Islet of Langerhans (tissue), 1 donor: ENCODE results near the gene AIFM1.

Experiments
- FAIRE-seq: peaks from one replicate; lab custom pipeline; 2011; peaks lifted over from hg19 to GRCh38; lab: Jason Lieb, UNC

Gene AIFM1

DNA sequence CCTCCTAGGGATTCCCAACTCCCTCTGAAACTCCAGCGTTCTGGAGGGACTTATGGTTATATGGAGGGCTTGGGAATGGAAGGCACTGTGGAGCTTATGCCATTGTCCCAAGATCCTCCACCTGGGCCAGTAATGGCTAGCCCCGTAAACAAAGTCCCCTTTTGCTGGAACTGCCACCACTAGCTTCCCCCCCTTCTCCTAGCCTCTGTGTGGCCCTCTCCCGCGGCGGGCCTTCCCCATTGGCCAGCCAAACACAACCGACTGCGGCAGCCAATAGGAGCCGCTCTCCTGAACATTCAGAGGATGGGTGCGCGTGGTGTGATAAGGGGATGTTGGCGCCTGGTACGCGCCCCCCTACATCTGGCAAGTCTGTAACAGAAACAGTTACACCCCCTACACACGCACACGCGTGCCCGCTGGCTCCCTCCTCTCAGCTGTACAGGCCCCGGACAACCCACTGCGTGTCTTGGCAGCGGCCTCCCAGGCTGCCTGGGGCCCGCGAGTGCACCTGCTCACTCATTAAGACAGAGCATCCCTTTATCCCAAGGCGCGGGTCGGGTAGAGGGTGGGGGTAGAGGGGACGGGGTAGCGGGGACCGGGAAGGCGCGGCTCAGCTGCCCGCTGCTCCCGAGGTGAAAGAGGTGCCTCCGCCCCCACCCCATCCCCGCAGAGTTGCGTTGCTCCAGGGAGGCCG lies 5.3 kb upstream of the AIFM1 start:
- no peak for FAIRE-seq

DNA sequence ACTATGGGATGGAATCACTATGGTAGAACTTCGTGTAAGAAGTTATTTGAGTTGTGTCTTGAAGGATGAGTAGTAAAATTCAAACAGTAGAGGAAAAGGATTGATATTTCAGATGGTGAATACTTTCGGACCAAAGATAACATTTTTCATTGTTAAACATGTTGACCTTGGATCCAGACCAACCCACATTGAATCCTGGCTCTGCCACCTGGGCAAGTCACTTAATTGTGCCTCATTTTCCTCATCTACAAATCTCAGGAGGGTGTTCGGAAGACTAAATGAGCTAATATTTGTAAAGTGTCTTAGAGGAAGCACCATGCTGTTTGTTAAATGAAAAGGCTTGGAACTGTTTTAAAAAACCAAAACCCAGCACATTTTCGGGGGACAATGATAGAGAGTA lies 1.4 kb upstream of the AIFM1 start:
- no peak for FAIRE-seq

DNA sequence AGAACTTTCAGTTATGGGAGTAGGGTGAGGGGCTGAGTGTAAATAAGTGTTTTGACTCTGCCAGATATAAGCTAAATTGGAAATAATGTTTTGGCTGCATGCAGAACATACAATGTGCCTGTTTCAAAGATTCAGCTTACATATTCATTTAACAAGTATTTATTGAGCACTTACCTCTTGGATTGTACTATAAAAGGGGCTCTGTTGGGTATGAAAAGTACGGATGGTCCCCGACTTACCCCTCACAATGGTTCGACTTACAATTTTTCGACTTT lies 799 bp upstream of the AIFM1 start:
- no peak for FAIRE-seq

DNA sequence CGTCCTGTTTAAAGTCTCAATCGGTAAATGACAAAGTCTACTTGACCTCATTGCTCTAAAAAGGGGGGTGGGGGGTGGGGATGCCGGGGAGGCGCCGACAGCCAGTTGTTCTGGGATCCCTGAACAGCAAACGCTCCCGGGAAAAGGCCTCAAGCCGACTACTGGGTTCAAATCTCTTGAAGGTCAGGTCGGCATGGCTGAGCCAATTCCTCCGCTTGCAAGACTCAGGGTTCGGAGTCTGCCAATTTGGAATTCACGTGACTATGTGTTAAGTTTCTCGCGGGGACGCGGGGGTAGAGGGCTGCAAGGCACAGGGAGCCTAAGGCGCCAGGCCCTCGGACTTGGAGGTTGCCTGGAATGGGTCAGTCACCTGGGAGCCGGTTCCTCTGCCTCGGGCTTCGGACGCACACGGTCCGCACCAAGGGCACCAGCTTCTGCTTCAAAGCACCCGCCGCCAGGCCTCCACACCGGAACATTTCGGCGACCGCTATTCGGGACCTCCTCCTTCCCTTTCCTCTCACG lies 399 bp downstream of the AIFM1 start:
- FAIRE-seq = no peak

GRCh38 chrX:130163398-130163797 lies 2.2 kb downstream of the AIFM1 start:
- no peak for FAIRE-seq

DNA sequence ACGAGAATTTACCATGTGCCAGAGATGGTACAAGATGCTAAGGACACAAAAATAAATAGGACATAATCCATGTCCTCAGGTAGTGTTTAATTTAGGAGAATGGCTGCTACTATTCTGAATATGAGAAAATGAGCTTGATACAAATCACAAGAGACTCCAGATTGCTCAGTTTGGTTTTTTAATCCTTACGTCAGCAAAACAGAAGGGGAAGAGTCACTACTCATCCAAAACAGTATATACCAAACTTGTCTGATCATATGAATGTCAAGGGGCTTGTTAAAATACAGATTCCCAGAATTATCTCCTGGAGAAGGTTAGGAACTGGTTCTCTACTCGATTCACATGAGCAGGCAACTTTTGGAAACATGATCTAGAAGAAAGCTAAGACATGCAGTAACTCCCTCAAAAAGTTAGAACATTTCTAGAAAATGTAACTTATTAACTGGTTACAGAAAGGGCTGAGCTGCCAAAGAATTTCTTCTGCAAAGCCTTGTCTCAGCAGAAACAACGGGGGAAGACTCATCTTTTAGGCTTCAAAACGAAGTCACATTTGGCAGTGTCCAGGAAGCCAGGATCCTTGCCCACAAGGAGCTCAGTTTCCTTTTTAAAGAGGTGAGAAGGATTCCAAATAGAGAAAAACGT lies 3.4 kb downstream of the AIFM1 start:
- FAIRE-seq = no peak

- FAIRE-seq = no peak
Observed at GRCh38 chrX:130159776-130160175, 5.9 kb downstream of the AIFM1 start.

- no peak for FAIRE-seq
Observed at GRCh38 chrX:130158311-130158710, 7.3 kb downstream of the AIFM1 start.

DNA sequence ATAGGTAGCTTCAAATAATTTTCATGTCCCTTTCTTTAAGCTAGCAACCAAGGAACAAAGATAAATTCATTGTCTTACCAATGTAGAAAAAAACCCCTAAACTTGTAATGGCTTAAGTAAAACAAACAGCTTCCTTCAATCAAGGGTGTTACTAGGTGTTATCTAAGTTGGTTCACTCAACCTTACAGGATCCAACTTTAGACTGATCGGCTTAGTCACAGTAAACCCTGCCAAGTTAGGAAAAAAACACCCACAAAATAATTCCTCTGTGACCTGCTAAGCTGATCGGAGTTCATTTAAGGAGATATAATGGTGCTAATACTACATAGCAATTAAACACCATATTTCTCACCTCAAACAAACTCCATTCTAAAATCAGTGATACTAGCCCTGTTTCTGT lies 10.1 kb downstream of the AIFM1 start:
- no peak for FAIRE-seq

DNA sequence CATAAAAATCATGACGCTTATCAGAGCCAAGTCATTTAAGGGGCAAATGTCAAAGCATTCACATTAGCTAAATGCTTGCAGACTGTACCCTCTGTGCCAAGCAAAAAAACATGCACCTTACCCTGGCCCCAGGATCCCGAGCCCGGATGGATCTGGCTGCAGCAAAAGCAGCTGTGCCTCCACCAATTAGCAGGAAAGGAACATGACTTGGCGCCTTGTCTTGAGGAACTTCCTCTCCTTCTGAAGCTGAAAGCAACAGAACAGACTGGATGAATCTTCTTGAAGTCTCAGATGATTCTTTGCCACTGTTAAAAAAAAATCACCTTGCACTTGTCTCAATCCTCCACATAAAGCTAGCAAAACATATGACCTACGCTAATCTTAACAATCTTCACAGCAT lies 18.0 kb downstream of the AIFM1 start:
- FAIRE-seq = no peak

DNA sequence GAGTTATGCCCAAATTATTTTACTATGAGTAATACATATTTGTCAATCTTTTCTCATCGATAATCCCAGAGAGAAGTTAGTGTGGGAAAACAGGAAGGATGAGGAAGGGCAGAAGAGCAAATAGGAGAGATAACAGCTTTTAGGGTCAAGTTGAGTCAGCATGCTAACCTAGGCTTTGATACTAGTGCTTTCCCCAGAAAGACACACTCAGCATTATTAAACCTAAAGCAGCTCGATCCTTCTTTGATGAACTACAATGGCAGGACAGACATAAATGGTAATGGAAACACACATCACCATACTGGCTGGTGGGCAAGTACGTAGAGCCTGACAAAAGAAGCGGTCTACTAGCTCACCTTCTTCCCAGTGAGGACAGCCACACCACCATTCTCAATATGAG lies 20.5 kb downstream of the AIFM1 start:
- no peak for FAIRE-seq

- no peak for FAIRE-seq
Observed at GRCh38 chrX:130144509-130144908, 21.1 kb downstream of the AIFM1 start.

GRCh38 chrX:130139474-130140201 lies 26.0 kb downstream of the AIFM1 start:
- FAIRE-seq = no peak

- FAIRE-seq = no peak
Observed at GRCh38 chrX:130136961-130137360, 28.7 kb downstream of the AIFM1 start.

GRCh38 chrX:130136496-130136895 lies 29.1 kb downstream of the AIFM1 start:
- FAIRE-seq = no peak

DNA sequence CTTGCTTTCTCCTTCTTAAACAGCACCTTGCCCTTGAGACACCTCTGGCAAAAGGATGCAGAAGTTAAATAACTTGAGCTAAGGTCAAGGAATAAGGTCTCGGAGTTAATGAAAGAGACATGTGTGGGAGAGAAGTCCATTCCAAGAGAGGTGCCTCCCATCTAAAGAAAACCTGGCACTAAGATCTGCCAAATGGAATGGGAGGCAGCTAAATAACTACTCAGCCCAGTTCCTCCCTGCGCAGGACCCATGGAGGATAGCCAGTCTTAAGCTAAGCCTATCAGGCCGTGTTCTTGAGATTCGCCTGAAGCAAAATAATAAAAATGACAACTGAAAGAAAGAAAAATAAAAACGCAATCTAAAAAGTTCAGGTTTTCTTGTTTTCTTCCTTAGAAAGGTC lies 34.7 kb downstream of the AIFM1 start:
- FAIRE-seq = no peak

DNA sequence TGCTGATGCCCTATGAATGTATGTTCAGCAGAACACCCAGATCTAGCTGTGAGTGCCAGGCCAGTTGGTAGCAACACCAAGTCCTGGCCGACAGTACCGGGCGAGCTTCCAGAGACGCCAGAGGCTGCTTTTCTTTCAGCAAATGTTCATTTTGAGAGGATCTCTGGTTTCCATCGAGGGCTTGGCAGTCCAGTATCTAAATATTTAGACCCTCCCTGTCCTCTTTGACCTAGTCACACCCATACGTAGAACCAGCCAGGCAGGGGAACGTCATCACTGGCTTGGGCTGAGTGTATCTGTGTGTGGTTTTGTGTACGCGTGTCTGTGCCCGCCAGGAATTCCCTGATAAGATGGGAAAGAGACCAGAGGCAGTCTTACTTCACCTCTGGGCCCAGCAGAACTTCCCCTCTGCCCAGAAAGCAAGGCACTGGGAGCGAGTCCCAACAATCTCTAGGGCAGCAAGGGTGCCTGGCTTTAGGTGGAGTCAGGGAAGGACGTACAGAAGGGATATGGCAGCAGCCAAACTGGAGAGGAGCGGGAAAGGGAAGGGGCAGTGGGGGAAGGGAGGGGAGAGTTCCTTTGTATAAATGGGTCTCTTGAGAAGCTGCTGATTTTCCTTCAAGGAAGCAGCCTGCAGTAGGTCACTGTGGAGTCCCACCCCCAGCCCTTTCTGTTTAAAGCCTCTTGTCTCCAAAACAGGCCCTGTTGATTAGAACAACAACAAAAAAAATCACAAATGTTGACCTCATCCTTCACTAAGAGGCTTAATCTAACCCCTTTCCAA lies 40.4 kb downstream of the AIFM1 start:
- FAIRE-seq = no peak

GRCh38 chrX:130124577-130124976 lies 41.1 kb downstream of the AIFM1 start:
- no peak for FAIRE-seq

- no peak for FAIRE-seq
Observed at GRCh38 chrX:130121505-130121800, 44.2 kb downstream of the AIFM1 start.

DNA sequence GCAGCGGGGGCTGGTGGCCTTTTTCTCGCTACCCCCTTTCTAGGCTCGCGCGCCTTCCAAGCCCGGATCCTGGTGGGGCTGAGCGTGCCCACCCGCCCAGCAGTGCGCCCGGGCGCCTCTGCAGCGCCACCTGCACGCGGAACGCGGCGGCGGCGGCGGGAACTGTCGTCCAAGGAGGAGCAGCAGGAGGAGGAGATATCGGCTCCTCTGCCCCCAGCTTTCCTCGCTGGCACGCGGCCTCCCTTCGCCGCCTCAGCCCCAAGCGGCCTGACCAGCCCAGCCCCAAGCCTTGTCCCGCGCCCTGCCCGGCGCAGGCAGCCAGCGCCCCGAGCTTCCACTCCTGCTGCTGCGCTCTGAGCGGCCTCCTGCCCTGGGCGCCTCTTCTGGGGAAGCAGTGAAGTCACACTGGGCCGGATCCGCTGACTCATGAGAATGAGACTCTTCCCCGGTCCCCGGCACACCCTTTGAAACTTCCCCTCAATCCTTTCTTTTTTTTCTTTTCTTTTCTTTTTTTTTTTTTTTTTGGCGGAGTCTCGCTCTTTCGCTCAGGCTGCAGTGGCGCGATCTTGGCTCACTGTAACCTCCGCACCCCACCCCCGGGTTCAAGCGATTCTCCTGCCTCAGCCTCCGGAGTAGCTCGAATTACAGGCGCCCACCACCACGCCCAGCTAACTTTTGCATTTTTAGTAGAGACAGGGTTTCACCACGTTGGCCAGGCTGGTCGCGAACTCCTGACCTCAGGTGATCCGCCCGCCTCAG lies 44.7 kb downstream of the AIFM1 start:
- no peak for FAIRE-seq

GRCh38 chrX:130120321-130120731 lies 45.3 kb downstream of the AIFM1 start:
- FAIRE-seq = no peak

DNA sequence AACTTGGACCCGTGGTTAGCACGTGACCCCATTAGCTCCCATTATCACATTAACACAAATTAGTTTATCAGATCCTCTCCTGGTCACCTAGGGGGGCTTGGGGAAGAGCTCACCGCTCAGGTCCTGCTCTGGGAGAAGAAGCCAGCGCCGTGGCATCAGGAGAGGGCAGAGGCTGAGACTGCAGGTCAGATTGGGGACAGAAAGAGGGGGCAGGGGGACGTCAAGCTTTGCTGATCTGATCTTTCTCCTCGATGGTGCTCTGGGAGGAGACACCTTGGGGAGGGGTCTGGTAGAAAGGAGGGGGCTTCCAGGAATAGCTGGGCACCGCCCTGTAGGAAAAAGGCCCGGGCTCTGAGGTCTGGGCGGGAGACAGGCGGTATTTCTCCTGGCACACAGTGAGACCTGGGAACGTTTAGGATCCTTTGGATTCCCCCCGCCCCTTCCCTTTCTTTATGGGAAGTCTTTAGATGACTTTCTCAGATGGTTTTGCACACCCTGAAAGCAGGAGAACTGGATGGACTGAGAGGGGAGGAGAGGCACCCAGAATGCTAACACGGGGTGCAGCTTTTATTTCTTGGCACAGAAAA lies 46.2 kb downstream of the AIFM1 start:
- no peak for FAIRE-seq
